Heart right ventricle (tissue), 16 donors: ENCODE results near the gene SYNE1. TPM values are rescaled to one million over a fixed set of nuclear protein-coding genes. Genes with fewer than 3 reads are reported as not detected.
"Not testable (repeated sequence)": the region's sequence is repeated elsewhere in the genome, so short reads cannot be mapped to it uniquely, and the experiment has no call there.

ENCODE experiments used
- ATAC-seq, 8 donors: fragments of 200-7000 bp; cut with Tn5 transposase; one replicate each; pipeline ENCODE4 v1.9.1; 2020; ENCODE audit warnings: mild to moderate bottlenecking in 8 of 8, moderate library complexity in 8 of 8, moderate number of reproducible peaks in 1 of 8
- DNase-seq, 2 donors: peaks; one replicate each; pipeline ENCODE4 v3.0.0-alpha.2; 2020
- H3K27ac ChIP-seq, 10 donors: fragments of 200-600 bp; sonication (generic) in 2 of 10; one replicate each; pipeline versions ENCODE4 v1.5.0 to v1.8.0; 2020 to 2022; ENCODE audit warnings: mild to moderate bottlenecking in 3 of 10
- H3K27me3 ChIP-seq, 7 donors: fragments of 200-600 bp; one replicate each; pipeline ENCODE4 v1.8.0; 2021 to 2022; ENCODE audit warnings: mild to moderate bottlenecking in 2 of 7
- H3K36me3 ChIP-seq, 9 donors: fragments of 200-600 bp; sonication (generic) in 1 of 9; one replicate each; pipeline versions ENCODE4 v1.5.0 to v1.8.0; 2020 to 2022; ENCODE audit warnings: mild to moderate bottlenecking in 2 of 9
- H3K4me1 ChIP-seq, 9 donors: fragments of 200-600 bp; sonication (generic) in 1 of 9; one replicate each; pipeline versions ENCODE4 v1.5.0 to v1.8.0; 2020 to 2022; ENCODE audit warnings: mild to moderate bottlenecking in 4 of 9
- H3K4me3 ChIP-seq, 10 donors: fragments of 200-600 bp; sonication (generic) in 2 of 10; one replicate each; pipeline versions ENCODE4 v1.5.0 to v1.8.0; 2020 to 2022; ENCODE audit warnings: mild to moderate bottlenecking in 7 of 10, moderate library complexity in 2 of 10
- H3K9me3 ChIP-seq, 11 donors: fragments of 200-600 bp in 10 of 11; sonication (generic) in 2 of 11; one replicate each; pipeline versions ENCODE4 v1.5.0 to v1.8.0; 2013 to 2022; ENCODE audit warnings: mild to moderate bottlenecking in 2 of 11, control low read depth in 1 of 11, moderate library complexity in 1 of 11
- CTCF ChIP-seq, 9 donors: fragments of 200-600 bp; sonication (generic) in 2 of 9; IDR thresholded peaks; one replicate each; pipeline versions ENCODE4 v1.5.0 to v1.8.0; 2021 to 2022; ENCODE audit warnings: antibody characterized with exemption in 9 of 9, mild to moderate bottlenecking in 5 of 9, moderate library complexity in 1 of 9
- WGBS, 2 donors: extraction: QIAGEN DNeasy Blood & Tissue Kit; methylation state at CpG; one replicate each; pipeline ENCODE4 v1.1.7; 2013; ENCODE audit warnings: inconsistent platforms in 1 of 2; 5-methylcytosine and 5-hydroxymethylcytosine counted together
- intact Hi-C, 10 donors: fragments of 100-400 bp; cut with DNase I; formaldehyde crosslinking; loops; one replicate each; pipeline versions ENCODE4 v1.11.1 to v1.14.2; 2022
- polyA plus RNA-seq, 2 donors: library from polyadenylated mRNA; stranded (reverse); fragments of 200-250 nt; gene quantifications; one replicate each; pipeline ENCODE4 v1.2.3, GENCODE V29; 2013
- total RNA-seq, 10 donors: library from RNA; stranded (reverse); fragmentation: NEBNext Ultra II Directional in 3 of 10; extraction: Animal tissue kit (Norgen Biotek cat#: 25700) in 3 of 10; gene quantifications; one replicate each; pipeline versions ENCODE4 v1.2.1 to v1.2.4, GENCODE V29; 2021 to 2023
- donor health status: Arrhythmogenic right ventricular cardiomyopathy.
- donor health status: ischemic (EF 13 %, LVEDD 7.1; RV severe dilation, severe dysfunction).
- donor health status: healthy with polysubstance abuse.
- donor health status: DM: no; HTN: yes; CAD: no.
- donor health status: DM: no; HTN: no; CAD: no.
- donor health status: ischemic (EF 25% LVEDD 6.9; RV normal size, moderate dysfunction).
- donor health status: ischemic (EF 25% LVEDD 5.7; RV mildly dilated, moderate dysfunction).
- donor health status: healthy.
- donor health status: DM: yes; HTN: yes; CAD: no.
- donor health status: Ischemic cardiomyopathy.
- donor health status: ischemic (EF 35%, LVEDD 5.7; RV mildly dilated, moderate dysfunction).
- donor health status: nonischemic (EF 11% LVEDD 7.7; RV severe dilation, severe dysfunction).
- donor health status: DM: yes; HTN: yes; CAD: no.
- donor health status: PGD.
- donor health status: ischemic (EF 29% LVEDD 5.4; RV normal size, mild dysfunction).
- donor health status: nonischemic (EF 23%, LVEDD 6.1; RV moderate dilation, normal function).

The SYNE1 gene
- total and polyA plus RNA-seq, 12 donors, result 18.9 to 176 (median 126) TPM

- H3K4me1 ChIP-seq, result peaks cover 0 to 30% (median 13%) of the 10 kb centered on the region in 9 donors
- intact Hi-C loops, result loop anchor here in 2 of 10 donors (10.0 kb wide), 2 partner anchors 77 to 237 kb away; no protein-coding TSS in a partner anchor
- WGBS, 2 donors, result 93 to 95% methylated on average over 2 of the region's 2 CpGs
- no peak overlapping the region for H3K27ac ChIP-seq
- no peak overlapping the region for H3K4me3 ChIP-seq
- H3K36me3 ChIP-seq, result peaks cover 0 to 8% (median 0%) of the 10 kb centered on the region in 9 donors
- ATAC-seq, result no peak
- peaks cover 0 to 12% (median 0%) of the 10 kb centered on the region in 7 donors for H3K27me3 ChIP-seq
- no peaks in the 10 kb centered on the region for H3K9me3 ChIP-seq
- DNase-seq, result no peak
- no peak for TF ChIP-seq CTCF (IDR thresholded peaks at IDR 0.05)
Measured at GRCh38 chr6:152632121-152632782, 4.9 kb downstream of the SYNE1 start.

GRCh38 chr6:152631376-152631775, 5.8 kb downstream of the SYNE1 start:
- 94 to 96% methylated on average over 3 of the region's 3 CpGs for WGBS, 2 donors
- H3K9me3 ChIP-seq, result no peaks in the 10 kb centered on the region
- H3K4me1 ChIP-seq, result peaks cover 0 to 23% (median 9%) of the 10 kb centered on the region in 9 donors
- TF ChIP-seq CTCF (IDR thresholded peaks at IDR 0.05), result no peak
- H3K27me3 ChIP-seq, result peaks cover 0 to 4% (median 0%) of the 10 kb centered on the region in 7 donors
- peaks cover 0 to 16% (median 0%) of the 10 kb centered on the region in 9 donors for H3K36me3 ChIP-seq
- H3K27ac ChIP-seq, result no peak overlapping the region
- DNase-seq (no peak), ATAC-seq (no peak)
- intact Hi-C loops, result loop anchor here in 2 of 10 donors (10.0 kb wide), 2 partner anchors 77 to 237 kb away; no protein-coding TSS in a partner anchor
- H3K4me3 ChIP-seq, result no peak overlapping the region

GRCh38 chr6:152630832-152631231, 6.3 kb downstream of the SYNE1 start:
- intact Hi-C loops, result loop anchor here in 2 of 10 donors (10.0 kb wide), 2 partner anchors 76 to 236 kb away; no protein-coding TSS in a partner anchor
- Histone ChIP-seq H3K36me3 (peaks cover 0 to 16% (median 0%) of the 10 kb centered on the region in 9 donors), H3K27ac (no peak overlapping the region), H3K9me3 (no peaks in the 10 kb centered on the region), H3K27me3 (no peaks in the 10 kb centered on the region), H3K4me3 (no peak overlapping the region), H3K4me1 (peaks cover 0 to 19% (median 7%) of the 10 kb centered on the region in 9 donors)
- 65 to 75% methylated on average over 1 of the region's 1 CpG for WGBS, 2 donors
- ATAC-seq, result no peak
- DNase-seq, result no peak
- no peak for TF ChIP-seq CTCF (IDR thresholded peaks at IDR 0.05)

GRCh38 chr6:152625213-152625612, 11.9 kb downstream of the SYNE1 start:
- WGBS, 2 donors, result 69 to 72% methylated on average over 2 of the region's 2 CpGs
- Histone ChIP-seq H3K27me3 (no peaks in the 10 kb centered on the region), H3K4me3 (no peak overlapping the region), H3K36me3 (peaks cover 0 to 16% (median 0%) of the 10 kb centered on the region in 9 donors), H3K4me1 (peaks cover 0 to 11% (median 0%) of the 10 kb centered on the region in 9 donors), H3K27ac (no peak overlapping the region), H3K9me3 (no peaks in the 10 kb centered on the region)
- TF ChIP-seq CTCF (IDR thresholded peaks at IDR 0.05), result no peak
- ATAC-seq (no peak), DNase-seq (no peak)
- intact Hi-C loops, result no loop called here

GRCh38 chr6:152614776-152615175, 22.4 kb downstream of the SYNE1 start:
- intact Hi-C loops, H3K27me3 ChIP-seq, H3K27ac ChIP-seq, H3K36me3 ChIP-seq, H3K9me3 ChIP-seq, ATAC-seq, H3K4me3 ChIP-seq, DNase-seq: not testable (repeated sequence)
- WGBS, 2 donors, result 90 to 91% methylated on average over 3 of the region's 3 CpGs
- peaks cover 0 to 12% (median 0%) of the 10 kb centered on the region in 9 donors for H3K4me1 ChIP-seq
